GM19351 (cell line): ENCODE measurements around the gene TOPORS.
"Not testable (repeated sequence)": the region's sequence is repeated elsewhere in the genome, so short reads cannot be mapped to it uniquely, and the experiment has no call there.

Experiments
- ATAC-seq: cut with Tn5 transposase; IDR thresholded peaks from one replicate; pipeline ENCODE4 v1.9.1; 2021; ENCODE audit warnings: mild to moderate bottlenecking, moderate library complexity; ENCODE audit not compliant: unreplicated experiment

Gene TOPORS

GRCh38 chr9:32570262-32570661 is 17.9 kb upstream of the TOPORS start:
- no peak for ATAC-seq

DNA sequence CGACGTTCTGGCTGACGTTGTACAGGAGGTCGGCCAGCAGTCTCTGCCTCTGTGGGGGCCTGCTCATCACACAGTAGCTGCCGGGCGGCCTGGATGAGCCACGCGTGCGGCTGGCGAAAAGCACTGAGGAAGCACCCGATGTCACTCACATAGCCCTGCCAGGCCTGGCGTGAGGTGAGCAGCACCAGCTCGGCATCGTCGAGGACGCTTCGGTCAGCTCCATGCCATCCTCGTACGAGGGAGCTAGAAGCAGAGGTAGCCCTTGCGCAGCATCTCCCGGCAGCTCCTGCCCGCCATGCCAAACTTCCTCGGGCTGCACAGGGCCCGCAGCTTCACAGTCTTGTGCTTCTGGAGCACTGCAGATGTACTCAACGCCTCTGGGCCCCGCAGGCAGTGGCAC is 14.4 kb upstream of the TOPORS start:
- no peak for ATAC-seq

DNA sequence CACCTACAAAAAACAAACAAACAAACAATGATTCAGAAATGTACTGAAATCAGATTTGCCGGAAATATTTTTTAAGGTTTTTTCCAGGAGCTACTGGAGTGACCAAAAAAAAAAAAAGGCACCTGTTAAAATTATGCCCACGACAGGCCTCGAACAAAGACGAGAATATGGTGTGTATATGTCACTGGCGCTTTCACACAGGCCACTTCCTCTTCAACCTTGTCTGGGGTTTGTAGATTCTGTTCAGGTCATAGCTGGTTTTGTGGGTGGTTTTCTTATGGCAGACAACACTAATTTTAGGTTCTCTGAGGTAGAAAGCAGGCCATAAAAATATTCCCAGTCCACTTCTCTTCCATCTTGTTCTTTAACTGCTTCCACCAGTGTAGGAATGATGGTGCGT is 13.6 kb upstream of the TOPORS start:
- ATAC-seq, result no peak

DNA sequence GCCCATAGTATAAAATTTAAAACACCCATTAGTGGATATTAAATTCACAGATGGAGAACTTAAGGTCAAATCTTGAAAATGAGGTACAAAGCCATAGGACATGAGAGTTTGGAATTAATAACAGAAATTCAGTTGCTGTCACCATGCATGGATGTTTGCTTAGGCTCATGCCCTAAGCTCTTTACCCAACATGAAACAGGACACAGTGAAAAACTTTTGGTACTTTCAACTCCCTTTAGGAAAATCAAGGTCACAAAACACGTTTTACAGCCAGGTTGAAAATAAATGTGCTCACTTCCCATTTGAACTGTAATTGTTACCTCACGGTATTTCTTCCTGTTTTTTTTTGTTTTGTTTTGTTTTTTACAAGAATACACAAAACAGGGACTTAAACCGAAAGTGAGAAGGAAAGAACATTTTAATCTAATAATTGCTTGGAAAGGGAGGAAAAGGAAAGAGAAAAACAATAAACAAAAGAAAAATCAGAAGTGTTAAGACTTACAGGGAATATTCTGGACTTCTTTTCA is 6.1 kb upstream of the TOPORS start:
- ATAC-seq, result no peak

DNA sequence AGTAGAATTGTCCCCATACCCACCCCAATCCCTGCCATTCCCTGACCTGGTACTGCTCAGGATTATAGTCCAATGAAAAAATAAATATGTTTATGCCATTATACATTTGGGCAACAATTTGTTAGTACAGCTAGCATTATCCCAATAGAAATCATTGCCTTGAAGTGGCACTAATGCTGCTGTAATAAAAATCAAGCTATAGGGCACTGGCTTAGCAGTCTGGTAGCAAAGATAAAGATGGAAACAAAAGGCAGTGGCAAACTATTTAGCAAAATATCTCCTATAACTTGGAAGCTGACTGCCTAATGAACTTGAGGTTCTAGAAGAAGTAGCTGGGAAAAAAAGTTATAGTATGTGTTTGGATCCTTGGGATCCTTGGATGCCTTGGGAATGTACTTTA is 2.2 kb upstream of the TOPORS start:
- no peak for ATAC-seq

GRCh38 chr9:32554107-32554506 is 1.7 kb upstream of the TOPORS start:
- no peak for ATAC-seq

DNA sequence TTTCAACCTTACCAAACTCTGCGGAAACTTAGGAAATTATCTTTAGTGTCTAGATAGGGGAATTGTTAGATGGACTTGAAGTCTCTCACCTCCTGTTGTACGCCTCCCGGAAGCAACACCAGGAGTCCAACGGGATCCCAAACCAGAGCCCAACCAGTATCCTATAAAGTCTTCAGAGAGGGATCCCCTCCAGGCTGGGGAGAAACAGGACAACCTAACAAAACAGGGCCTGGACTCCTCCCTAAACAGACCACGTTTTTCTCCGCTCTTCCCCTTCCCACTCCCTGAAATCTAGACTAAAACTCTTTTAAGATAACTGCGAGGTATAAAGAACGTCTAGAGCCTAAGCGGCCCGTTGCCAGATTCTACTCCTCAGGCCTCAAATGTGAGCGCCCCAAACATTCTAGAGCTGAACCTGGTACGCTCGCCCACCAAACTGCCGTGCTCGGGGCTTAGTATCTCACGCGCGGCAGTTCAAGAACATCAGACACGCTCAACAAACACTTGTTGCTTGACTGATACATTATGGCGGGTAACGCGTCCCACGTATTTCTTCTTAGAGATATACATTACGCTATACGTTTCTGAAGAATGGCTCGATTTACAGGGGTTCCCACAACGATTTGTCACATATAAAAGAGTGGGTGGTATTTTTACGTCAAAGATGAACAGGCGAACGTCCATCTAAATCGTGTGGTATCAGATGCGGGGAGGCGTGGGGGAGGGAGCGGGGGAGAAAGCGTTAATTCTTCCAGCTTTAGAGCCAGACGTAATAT is 922 bp downstream of the TOPORS start:
- peak; percentile 6 for ATAC-seq

- ATAC-seq, result peak; percentile 58
These were observed 1.7 kb downstream of the TOPORS start for GRCh38 chr9:32550562-32551275.

GRCh38 chr9:32550150-32550561 is 2.2 kb downstream of the TOPORS start:
- no peak for ATAC-seq

DNA sequence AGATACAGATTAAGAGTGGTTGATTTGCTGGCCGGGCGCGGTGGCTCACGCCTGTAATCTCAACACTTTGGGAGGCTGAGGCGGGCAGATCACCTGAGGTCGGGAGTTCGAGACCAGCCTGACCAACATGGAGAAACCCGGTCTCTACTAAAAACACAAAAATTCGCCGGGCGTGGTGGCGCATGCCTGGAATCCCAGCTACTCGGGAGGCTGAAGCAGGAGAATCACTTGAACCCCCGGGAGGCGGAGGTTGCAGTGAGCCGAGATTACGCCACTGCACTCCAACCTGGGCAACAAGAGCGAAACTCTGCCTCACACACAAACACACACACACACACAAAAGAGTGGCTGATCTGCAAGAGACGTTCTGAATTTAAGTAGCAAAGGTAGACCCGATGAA is 4.2 kb downstream of the TOPORS start:
- not testable (repeated sequence) for ATAC-seq

DNA sequence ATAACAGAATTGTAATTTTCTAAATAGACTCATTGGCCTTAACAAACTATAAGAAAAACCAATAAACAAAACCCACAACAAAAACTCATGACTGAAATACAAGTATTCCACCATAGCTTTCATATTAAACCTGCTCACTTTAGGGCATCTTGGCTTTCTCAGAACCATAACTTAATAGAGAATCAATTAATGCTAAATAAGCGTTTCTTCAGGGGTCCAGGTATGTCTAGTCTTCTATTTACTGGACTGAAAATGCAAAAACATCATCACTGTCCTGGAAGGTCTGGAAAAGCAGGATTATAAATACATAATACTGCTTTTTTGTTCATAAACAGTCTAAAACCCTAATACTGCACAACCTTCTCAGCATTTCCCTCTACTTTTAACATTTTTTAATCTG is 6.5 kb downstream of the TOPORS start:
- ATAC-seq, result no peak

DNA sequence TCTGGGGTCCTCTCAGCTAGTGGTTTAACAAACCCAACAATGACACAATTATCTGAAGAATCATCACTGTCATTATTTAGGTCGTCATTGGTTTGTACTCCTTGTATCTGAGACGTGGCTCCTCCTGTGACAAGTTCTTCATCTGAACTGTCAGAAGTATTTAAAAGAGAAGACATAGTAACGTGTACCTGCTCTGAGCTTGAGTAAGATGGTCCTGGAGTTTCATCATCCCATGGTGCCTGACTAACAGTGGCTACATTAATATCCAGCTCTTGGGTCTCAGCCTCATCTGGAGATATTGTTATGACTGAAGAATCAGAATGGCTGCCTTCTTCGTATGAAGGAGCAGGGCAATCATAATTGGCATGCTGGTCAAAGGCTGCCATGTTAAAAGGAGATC is 9.3 kb downstream of the TOPORS start:
- no peak for ATAC-seq

DNA sequence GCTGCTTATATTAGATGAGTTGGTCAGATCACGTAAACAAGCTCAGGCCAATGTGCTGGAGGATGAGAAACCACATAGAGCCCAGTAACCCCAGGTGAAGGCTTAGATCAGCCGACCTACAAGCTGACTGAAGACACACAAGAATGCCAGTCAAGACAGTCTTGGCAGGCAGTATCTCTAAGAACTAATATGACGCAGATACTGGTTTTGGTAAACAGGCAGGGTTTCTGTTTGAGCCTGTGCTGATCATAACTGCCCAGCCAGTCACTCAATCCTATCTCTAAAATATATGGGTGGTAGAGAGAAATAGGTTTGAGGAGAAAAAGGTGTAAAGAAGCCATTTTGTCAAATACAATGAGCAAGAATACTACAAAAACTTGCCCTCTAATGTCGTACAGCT is 18.6 kb downstream of the TOPORS start:
- no peak for ATAC-seq

GRCh38 chr9:32533336-32533735 is 19.1 kb downstream of the TOPORS start:
- ATAC-seq, result no peak

- no peak for ATAC-seq
These were observed 25.7 kb downstream of the TOPORS start for GRCh38 chr9:32526707-32527048.

DNA sequence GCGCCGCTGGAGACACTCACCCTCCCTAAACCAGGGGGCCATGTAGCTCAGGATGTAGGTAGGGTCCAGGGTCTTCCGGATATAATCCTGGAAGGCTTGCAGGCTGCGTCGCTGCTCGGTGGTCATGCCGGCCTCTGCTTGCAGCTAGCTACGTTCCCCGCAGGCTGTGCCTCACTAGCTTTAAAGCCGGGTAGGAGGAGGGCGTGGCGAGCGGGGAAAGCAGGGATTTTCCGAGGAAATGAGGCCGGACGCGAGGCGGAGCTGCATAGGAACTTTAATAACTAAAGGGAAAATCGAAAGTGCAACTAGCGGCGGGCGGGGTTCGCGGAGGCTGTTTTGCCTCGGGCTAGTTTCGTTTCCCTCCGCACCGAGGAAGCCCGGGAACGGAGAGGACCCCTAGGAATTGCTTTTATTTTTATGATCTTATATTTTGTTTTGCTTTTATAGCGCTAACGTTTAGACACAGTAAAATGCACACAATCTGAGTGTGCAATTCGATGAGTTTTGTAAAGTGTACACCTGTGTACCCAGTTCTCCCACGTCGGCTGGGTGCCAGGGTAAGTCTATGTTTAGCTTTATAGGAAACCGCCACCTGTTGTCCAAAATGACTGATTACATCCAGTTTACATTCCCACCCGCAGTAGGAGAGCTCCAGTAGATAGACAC is 26.2 kb downstream of the TOPORS start, which contains the start of gene RIGI:
TSS of gene RIGI (minus strand) at position 156 of the 666 bp plus-strand sequence. CDS start at position 126, 30 bp downstream.
- peak; percentile 65 for ATAC-seq

GRCh38 chr9:32525709-32526030 is 26.7 kb downstream of the TOPORS start:
- ATAC-seq, result no peak

DNA sequence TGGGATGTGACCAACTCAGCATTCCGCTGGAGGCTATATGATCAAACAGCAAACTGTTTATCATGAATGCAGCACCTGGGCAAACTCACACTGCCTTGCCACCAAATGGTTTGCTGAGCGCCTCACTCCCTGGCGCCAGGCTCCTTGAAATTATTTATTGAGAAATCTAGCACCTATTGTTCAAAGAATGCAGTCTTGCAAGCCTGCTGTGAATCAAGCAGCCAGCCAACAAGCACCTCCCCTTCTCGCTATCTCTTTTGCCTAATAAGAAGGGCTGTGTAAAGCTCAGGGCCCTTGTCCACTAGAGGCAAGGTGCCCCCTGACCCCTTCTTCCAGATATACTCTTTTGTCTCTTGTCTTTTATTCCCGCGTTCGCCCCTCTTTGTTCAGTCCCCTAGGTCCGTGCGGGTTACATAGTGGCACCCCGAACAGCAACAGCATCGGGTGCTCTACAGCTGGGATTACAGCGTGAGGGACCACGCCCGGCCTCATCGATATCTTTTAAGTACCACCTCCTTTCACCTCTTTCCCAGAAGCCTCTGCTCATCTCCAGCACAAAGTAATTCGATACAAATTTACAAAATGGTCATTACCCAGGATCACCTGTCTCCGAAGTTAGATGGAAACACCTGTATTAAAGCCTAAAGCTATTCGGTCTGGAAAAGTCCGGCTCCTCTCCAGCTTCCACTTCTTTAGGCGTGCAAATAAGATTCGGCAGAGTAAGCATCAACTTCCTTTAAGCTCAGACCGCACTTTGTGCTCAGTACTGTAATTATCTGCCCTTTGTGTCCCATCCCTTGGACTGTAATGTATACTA is 27.3 kb downstream of the TOPORS start:
- ATAC-seq, result peak; percentile 10

DNA sequence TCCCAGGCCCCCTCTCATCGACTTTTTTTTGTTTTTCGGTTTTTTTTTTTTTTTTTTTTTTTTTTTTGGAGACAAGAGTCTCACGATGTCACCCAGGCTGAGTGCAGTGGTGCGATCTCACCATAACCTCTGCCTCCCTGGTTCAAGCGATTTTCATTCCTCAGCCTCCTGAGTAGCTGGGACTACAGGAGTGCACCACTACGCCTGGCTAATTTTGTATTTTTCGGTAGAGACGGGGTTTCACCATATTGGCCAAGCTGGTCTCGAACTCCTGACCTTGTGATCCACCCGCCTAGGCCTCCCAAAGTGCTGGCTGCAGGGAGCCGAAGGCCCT is 27.9 kb downstream of the TOPORS start:
- not testable (repeated sequence) for ATAC-seq

DNA sequence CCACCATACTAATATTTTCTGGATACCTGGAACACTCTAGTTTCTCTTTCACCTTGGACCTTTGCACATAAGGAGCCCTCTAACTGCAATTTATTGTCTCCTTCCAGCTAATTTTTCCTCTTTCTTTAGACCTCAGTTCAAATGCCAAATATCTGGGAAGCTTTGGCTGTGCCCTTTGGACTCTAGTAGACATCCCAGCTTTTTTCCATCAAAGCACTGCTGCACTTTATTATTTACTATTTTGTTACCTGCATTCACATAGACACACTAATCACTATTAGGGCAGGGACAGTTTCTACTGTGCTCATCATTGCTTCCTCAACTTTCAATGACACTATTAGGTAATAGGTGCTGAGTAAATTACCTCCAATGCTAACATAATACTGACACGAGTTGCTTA is 28.5 kb downstream of the TOPORS start:
- ATAC-seq, result no peak

DNA sequence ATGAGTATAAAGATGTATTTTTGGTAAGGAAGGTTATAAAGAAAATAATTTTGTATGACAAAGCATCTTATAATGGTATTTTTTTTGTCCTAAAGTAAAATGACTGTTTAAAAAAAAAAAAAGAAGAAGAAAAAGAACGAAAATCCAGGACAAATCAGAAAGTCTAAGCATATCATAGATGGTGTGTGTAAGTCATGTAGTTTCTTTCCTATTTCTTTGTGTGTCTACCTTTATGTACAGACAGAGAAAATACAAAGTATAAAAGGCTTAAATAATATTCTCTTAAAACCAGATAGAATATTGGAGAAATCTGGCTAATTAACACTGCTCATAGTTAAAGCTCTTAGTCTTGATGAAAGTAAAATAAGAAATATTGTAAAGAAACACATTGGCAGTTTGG is 34.1 kb downstream of the TOPORS start:
- ATAC-seq, result no peak
